Hypothalamus (tissue), 51 donors: ENCODE results near the gene SDF4.

Source experiments
- DNase-seq, 51 donors: peaks; one replicate each; lab custom pipeline; 2025; lab: John Stamatoyannopoulos, UW

Gene SDF4

DNA sequence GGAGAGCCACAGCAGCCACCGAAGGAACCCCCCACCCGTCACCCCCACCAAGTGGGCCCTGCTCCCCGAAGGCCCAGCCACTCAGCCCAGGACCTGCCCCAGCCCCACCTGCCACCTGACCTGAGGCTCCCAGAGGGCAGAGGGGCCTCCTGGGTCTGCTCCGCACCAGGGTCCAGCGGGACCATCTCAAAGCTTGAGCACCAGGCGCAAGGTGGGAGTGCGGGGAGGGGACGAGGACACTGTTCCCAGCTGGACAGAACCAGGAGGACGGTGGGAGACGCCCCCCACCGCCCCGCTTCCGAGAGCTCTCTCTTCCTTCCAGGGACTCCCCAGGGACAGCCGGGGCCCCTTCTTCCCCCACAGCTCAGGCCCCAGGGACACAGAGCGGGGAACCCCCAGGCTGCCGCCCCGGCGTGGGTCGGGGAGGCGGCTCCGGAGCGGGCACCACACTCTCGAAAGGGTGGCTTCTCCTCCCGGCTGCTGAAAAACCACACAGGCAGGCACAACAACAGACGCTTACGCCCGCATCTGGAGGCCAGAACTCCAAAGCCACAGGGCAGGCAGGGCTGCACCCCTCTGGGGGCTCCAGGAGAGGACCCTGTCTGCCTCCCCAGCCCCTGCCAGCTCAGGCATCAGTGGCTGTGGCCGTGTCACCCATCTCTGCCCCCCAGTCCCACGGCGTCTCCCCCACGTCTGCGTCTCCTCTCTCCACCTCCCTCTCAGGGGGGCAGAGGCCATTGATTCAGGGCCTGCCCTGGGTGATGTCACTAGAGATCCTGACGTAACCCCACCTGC is 60.1 kb downstream of the SDF4 start:
- DNase-seq, result no peak

DNA sequence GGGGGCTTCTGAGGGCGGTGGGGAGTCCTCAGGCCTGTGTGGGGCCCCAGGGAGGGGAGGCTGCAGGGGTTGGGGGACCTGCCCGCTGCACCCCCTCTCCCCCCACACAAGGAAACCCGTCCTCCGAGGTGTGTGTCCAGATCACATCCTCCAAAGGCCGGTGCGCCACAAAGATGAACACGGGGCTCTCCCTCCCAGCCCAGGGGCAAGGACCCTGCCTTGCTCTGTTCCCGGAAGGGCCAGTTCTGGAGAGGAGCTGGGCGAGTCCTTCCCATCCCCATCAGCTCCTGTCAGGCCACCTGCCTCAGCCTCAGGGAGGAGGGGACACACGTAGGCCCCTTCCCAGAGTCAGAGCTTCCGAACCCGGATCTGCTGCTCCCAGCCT is 60.6 kb downstream of the SDF4 start:
- no peak for DNase-seq

DNA sequence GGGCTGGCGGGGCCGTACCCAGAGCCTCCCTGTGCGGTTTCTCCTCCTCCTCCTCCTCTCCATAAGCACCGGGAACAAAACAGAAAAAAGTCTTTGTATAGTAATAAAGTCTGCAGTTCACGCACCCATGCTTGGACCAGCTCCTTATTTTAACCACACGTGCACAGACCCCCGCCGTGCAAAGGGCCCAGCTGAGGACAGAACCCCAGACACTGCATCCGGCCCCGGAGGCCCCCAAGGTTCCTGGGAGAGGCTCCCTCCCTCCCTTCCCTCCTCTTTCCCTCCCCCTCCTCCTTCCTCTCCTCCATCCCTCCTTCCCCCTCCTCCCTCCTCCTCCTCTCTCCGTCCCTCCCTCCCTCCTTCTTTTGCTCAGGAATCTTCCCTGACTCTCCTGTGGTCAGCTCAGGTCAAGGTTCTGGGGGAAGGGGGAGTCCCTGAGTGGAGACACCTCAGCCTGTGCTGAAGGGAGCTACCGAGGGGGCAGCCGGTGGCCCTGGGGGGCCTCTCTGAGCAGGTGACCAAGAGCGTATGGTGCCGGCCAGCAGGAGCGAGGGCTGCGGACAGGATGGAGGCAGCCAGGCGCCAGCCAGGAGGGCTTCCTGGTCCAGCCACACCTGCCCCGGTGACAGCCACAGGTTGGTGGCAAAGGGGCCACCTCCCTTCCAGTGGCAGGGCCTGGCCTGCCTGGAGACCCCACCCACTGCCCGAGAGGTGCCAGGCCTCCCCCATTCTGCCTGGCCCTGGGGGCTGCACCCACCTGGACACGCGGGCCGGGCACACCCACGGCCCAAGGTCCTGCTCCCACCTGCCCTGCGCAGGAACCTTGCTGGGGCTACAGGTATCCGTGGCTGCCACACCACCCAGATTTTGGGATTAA is 61.3 kb downstream of the SDF4 start:
- DNase-seq, result no peak

GRCh38 chr1:1169429-1170214 is 62.2 kb downstream of the SDF4 start:
- DNase-seq, result no peak

DNA sequence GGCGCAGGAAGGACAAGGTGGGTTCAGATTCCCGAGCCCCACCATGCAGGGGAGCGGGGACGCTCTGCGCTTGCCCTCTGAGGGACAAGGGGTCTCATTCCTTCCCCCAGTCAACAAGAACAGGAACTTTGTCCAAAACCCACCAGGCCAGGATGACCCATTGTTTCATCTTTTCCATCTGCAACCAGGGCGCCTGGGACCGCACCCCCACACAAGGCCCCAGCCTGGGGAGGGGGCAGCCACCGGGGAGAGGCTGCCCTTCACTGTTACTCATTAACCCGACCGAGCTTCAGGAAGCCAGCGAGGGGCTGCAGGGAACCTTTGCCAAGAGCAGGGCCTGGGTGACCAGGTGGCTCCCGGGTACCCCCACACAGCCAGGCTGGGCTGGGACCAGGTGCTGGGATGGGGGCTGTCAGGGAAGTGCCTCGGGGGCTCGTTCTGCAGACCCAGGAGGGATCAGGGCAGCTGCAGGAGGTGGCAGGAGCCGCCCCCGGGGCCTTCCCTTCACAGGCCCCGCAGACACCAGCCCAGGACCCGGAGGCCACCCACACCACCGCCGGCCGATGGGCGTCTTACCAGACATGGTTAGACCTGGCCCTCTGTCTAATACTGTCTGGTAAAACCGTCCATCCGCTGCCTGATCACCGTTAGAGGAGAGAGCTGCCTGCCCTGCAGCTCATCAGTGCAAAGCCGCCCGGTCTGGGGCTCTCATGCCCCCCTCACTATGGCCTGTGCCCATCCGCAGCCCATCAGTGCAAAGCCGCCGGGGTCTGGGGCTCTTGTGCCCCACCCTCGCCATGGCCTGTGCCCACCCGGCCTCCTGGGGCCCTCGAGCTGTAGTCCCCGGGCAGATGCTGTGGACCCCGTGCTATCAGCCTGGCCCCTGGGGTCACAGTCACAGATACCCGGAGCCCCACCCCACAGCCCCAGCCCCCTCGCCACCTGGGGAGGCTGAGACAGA is 63.1 kb downstream of the SDF4 start:
- no peak for DNase-seq

DNA sequence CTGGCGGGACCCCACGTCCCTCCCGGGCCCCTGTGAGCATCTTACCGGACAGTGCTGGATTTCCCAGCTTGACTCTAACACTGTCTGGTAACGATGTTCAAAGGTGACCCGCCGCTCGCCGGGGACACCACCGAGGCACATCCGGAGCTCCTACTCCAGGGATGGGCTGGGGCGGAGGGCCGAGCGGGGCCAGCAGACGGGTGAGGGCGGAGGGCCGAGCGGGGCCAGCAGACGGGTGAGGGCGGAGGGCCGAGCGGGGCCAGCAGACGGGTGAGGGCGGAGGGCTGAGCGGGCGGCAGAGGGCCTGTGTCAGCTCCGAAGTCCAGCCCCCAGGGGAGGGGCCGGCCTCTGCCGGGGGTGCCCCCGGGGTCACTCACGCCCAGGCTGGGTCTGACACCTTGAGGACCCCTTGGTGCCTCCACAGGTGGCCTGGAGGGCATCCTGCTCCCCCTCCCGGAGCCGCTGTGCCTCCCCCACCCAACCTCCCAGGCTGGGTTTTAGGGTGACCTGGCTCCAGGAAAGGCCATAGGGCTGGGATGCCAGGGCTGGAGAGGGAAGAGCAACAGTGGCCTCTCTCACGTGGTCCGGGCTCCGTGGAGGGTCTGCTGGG is 63.9 kb downstream of the SDF4 start:
- no peak for DNase-seq

- no peak for DNase-seq
Measured at GRCh38 chr1:1167398-1167821, 64.4 kb downstream of the SDF4 start.
